A549 (cell line): ENCODE data around the gene PKN1. TPM values are rescaled to one million over a fixed set of nuclear protein-coding genes. Genes with fewer than 3 reads are reported as not detected.
"Not testable (repeated sequence)": the region's sequence is repeated elsewhere in the genome, so short reads cannot be mapped to it uniquely, and the experiment has no call there.

Source experiments
- ATAC-seq, 2 experiments: fragments of 200-7000 bp in 1 of 2; fragments of >200 bp in 1 of 2; cut with Nextera tagmentation in 1 of 2; cut with Tn5 transposase in 1 of 2; 3 replicates each; pipeline versions ENCODE4 v1.8.0 to v1.9.1; 2018 to 2020; ENCODE audit warnings: mild to moderate bottlenecking in 1 of 2, moderate library complexity in 1 of 2
- CTCF ChIA-PET: fragments of 300-600 bp; sonication (Branson Sonifier 250); formaldehyde crosslinking; extraction: SDS; loops from one replicate; lab custom pipeline; 2021; ENCODE audit warnings: antibody characterized with exemption, inconsistent platforms; lab: Yijun Ruan, JAX
- POLR2A ChIA-PET: fragments of 350-600 bp; formaldehyde crosslinking; extraction: SDS; loops from one replicate; lab custom pipeline; 2021; ENCODE audit warnings: antibody characterized with exemption, inconsistent platforms; lab: Yijun Ruan, JAX
- DNase-seq, 2 experiments: peaks; one replicate each; pipeline versions ENCODE4 v3.0.0 to v3.0.0-alpha.2; 2011 to 2016; ENCODE audit warnings: low read depth in 1 of 2, low spot score in 1 of 2
- FAIRE-seq: peaks from 2 replicates; lab custom pipeline; 2011; peaks lifted over from hg19 to GRCh38; lab: Jason Lieb, UNC
- H3K27ac ChIP-seq, 2 experiments: fragments of >200 bp; sonication (Bioruptor Twin); formaldehyde crosslinking; 3 replicates each; pipeline ENCODE4 v1.5.1; 2016 to 2017
- H3K4me1 ChIP-seq: fragments of >200 bp; sonication (Bioruptor Twin); formaldehyde crosslinking; 3 replicates; pipeline ENCODE4 v1.6.1; 2016
- H3K4me2 ChIP-seq: fragments of >200 bp; sonication (Bioruptor Twin); formaldehyde crosslinking; 3 replicates; pipeline ENCODE4 v1.6.1; 2016
- H3K4me3 ChIP-seq: fragments of >200 bp; sonication (Bioruptor Twin); formaldehyde crosslinking; 3 replicates; pipeline ENCODE4 v1.5.1; 2016
- H3K9me3 ChIP-seq: fragments of >200 bp; sonication (Bioruptor Twin); formaldehyde crosslinking; 3 replicates; pipeline ENCODE4 v1.6.1; 2016
- BHLHE40 ChIP-seq: IDR thresholded peaks from 2 replicates; pipeline ENCODE4 v1.6.1; 2012; ENCODE audit warnings: low read depth, low read length, inconsistent platforms
- CEBPB ChIP-seq, 2 experiments: fragments of >200 bp in 1 of 2; sonication (Bioruptor Twin) in 1 of 2; formaldehyde crosslinking in 1 of 2; IDR thresholded peaks; 2 replicates each; pipeline ENCODE4 v1.6.1; 2012 to 2016
- EP300 ChIP-seq, 2 experiments: fragments of >200 bp; sonication (Bioruptor Twin); formaldehyde crosslinking; IDR thresholded peaks; 2 replicates in 1 of 2; 3 replicates in 1 of 2; pipeline ENCODE4 v1.6.1; 2016 to 2017
- HEYL ChIP-seq: fragments of 250-450 bp; sonication (Bioruptor Pico); IDR thresholded peaks from 2 replicates; pipeline ENCODE4 v1.8.0; 2021; ENCODE audit warnings: mild to moderate bottlenecking, moderate library complexity
- HOXB13 ChIP-seq: fragments of 250-450 bp; sonication (Bioruptor Pico); IDR thresholded peaks from 2 replicates; pipeline ENCODE4 v1.5.0; 2020; ENCODE audit warnings: low read depth, mild to moderate bottlenecking, moderate library complexity
- JUNB ChIP-seq: fragments of >200 bp; sonication (Bioruptor Twin); formaldehyde crosslinking; IDR thresholded peaks from 2 replicates; pipeline ENCODE4 v1.6.1; 2016
- MAFK ChIP-seq: fragments of 450-650 bp; IDR thresholded peaks from 2 replicates; pipeline ENCODE4 v1.6.1; 2014; ENCODE audit not compliant: partially characterized antibody
- MYC ChIP-seq: IDR thresholded peaks from 2 replicates; pipeline ENCODE4 v1.6.1; 2012; ENCODE audit warnings: mild to moderate bottlenecking, inconsistent platforms, low read length, improper control_type of control experiment, borderline replicate concordance
- NPAS2 ChIP-seq: fragments of 250-450 bp; sonication (Bioruptor Pico); IDR thresholded peaks from 2 replicates; pipeline ENCODE4 v1.8.0; 2022; ENCODE audit warnings: mild to moderate bottlenecking, moderate library complexity, borderline replicate concordance
- PHF8 ChIP-seq: fragments of 200-600 bp; sonication (generic); IDR thresholded peaks from 2 replicates; pipeline ENCODE4 v1.6.1; 2016; ENCODE audit warnings: low read depth, mild to moderate bottlenecking, antibody characterized with exemption, moderate library complexity, borderline replicate concordance
- POLR2AphosphoS2 ChIP-seq: conservative IDR thresholded peaks from 2 replicates; pipeline ENCODE4 v1.6.1; 2012; ENCODE audit warnings: low read length, improper control_type of control experiment, inconsistent platforms
- RCOR1 ChIP-seq: fragments of 150-350 bp; IDR thresholded peaks from 2 replicates; pipeline ENCODE4 v1.6.1; 2014; ENCODE audit warnings: antibody characterized with exemption, low read length, low read depth
- RNF2 ChIP-seq: fragments of 200-600 bp; sonication (generic); IDR thresholded peaks from 2 replicates; pipeline ENCODE4 v1.6.1; 2016; ENCODE audit warnings: low read depth, mild to moderate bottlenecking, antibody characterized with exemption, moderate library complexity, borderline replicate concordance
- SREBF2 ChIP-seq: fragments of 450-650 bp; IDR thresholded peaks from 2 replicates; pipeline ENCODE4 v1.6.1; 2014; ENCODE audit warnings: mild to moderate bottlenecking, moderate library complexity
- TFCP2L1 ChIP-seq: fragments of 250-450 bp; sonication (Bioruptor Pico); IDR thresholded peaks from 2 replicates; pipeline ENCODE4 v1.5.0; 2021; ENCODE audit warnings: mild to moderate bottlenecking
- TP53 ChIP-seq: fragments of 250-450 bp; sonication (Bioruptor Pico); IDR thresholded peaks from 2 replicates; pipeline ENCODE4 v1.5.0; 2021; ENCODE audit warnings: mild to moderate bottlenecking, moderate library complexity
- WGBS: methylation state at CpG from one replicate; pipeline ENCODE4 v1.1.6; 2017; ENCODE audit errors: missing lambda C conversion rate; 5-methylcytosine and 5-hydroxymethylcytosine counted together
- polyA plus RNA-seq, 4 experiments: library from polyadenylated mRNA; depleted of rRNA in 3 of 4; stranded (reverse); fragments of >200 nt; fragmentation: RNase III in 1 of 4; extraction: RNeasy Plus Mini Kit Qiagen cat#74134 plus additional on column Dnase treatment in 1 of 4; gene quantifications; 2 replicates in 3 of 4; 3 replicates in 1 of 4; pipeline ENCODE4 v1.2.3, GENCODE V29; 2011 to 2017
- TF ChIP-seq, protein P1 (sequence below): fragments of 250-450 bp; sonication (Bioruptor Pico); IDR thresholded peaks from 2 replicates; pipeline ENCODE4 v1.5.0; 2020; ENCODE audit warnings: low read depth, mild to moderate bottlenecking, moderate library complexity
- TF ChIP-seq, protein P2 (sequence below): fragments of 450-650 bp; IDR thresholded peaks from 2 replicates; pipeline ENCODE4 v1.6.1; 2014; ENCODE audit warnings: antibody characterized with exemption
- TF ChIP-seq, protein P3 (sequence below): fragments of >200 bp; sonication (Bioruptor Twin); formaldehyde crosslinking; IDR thresholded peaks from 3 replicates; pipeline ENCODE4 v1.6.1; 2016

Gene PKN1
- polyA plus RNA-seq, 2 of the 4 experiments (the other 2 are of a cell fraction) = 33.4 to 37.3 TPM

DNA sequence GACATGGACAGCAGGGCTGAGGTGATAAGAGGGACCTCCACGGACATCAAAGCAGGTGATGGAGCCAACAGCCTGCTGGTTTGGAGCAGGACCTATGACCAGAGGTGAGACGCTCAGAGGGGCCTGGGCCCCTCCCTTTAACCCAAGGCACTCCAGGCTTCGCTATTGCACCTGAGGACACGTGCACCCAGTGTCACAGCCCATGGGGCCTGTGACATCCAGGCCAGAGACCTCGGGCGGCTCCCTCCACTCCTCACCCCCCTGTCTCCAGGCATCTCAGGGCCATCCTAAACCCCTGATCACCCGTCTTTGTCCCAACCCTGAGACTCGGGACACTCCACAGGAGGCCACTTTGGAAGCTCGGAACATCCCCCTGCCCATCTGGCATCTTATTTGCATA is 38.9 kb upstream of the PKN1 start (continued):
- TF ChIP-seq NPAS2 (CRISPR knock-in tag) (no peak), CEBPB (IDR thresholded peaks at IDR 0.05) (no peak)

DNA sequence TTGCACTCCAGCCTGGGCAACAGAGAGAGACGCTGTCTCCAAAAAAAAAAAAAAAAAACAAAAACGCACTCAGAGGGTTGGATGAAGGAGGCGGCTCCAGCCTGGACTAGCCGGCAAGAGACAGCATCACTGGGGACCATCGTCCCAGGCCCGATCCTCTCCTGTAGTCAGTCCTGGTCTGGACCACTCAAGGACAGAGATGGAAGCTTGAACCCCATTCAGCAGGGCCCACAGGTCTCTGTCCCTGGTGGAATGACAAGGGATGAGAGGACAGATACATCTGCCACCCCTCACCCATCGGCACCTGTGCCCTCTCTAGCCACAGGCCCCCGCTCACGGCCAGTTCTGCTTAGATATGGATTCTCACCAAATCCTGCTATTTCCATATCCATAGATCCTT is 37.8 kb upstream of the PKN1 start:
- ATAC-seq (no peak), DNase-seq (no peak), FAIRE-seq (no peak)
- Histone ChIP-seq H3K4me2 (no peak overlapping the region), H3K27ac (no peak overlapping the region), H3K4me3 (no peak overlapping the region), H3K9me3 (no peaks in the 10 kb centered on the region), H3K4me1 (no peaks in the 10 kb centered on the region)
- TF ChIP-seq PHF8 (no peak), JUNB (no peak), SREBF2 (no peak), BHLHE40 (no peak), EP300 (IDR thresholded peaks at IDR 0.05) (no peak), TFCP2L1 (CRISPR knock-in tag) (no peak), MAFK (no peak)
- TF ChIP-seq, protein P1, sequence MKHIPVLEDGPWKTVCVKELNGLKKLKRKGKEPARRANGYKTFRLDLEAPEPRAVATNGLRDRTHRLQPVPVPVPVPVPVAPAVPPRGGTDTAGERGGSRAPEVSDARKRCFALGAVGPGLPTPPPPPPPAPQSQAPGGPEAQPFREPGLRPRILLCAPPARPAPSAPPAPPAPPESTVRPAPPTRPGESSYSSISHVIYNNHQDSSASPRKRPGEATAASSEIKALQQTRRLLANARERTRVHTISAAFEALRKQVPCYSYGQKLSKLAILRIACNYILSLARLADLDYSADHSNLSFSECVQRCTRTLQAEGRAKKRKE = no peak
- TF ChIP-seq, protein P2, sequence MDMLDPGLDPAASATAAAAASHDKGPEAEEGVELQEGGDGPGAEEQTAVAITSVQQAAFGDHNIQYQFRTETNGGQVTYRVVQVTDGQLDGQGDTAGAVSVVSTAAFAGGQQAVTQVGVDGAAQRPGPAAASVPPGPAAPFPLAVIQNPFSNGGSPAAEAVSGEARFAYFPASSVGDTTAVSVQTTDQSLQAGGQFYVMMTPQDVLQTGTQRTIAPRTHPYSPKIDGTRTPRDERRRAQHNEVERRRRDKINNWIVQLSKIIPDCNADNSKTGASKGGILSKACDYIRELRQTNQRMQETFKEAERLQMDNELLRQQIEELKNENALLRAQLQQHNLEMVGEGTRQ = no peak
- POLR2A ChIA-PET = no interaction called here
- CTCF ChIA-PET = interaction anchor here (0.6 kb wide), 1 partner anchor 42 kb away, joined by 3 read pairs; no protein-coding TSS in a partner anchor
- 85% methylated on average over 7 of the region's 9 CpGs for WGBS

DNA sequence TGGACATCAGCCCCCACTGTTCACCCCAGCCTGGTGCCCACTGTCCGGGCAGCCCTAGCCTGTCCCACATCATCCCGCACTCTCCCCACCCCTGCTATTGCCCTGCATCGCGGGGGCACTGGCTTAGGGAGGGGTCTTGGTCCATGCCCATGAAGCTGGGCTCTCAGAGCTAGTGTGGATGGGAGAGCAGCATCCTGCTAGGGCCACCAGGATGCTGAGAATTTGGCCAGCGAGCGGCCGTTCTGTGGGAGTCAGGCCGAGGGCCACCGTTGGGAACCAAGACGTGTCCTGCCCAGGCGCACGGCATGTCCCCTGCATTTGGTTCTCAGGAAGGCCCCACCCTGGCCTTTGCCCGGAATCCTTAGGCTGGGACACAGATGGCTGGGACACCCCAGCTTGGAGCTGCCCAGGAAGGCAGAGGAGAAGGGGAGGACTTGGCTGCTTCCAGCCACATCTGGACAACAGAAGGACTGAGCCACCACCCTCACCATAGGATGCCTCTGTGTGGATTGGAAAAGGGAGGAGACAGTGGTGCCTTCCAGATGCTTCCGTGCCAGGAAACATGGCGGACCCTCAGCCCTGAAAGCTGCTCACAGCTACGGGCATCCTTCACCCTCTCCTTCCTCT is 37.3 kb upstream of the PKN1 start:
- Histone ChIP-seq H3K9me3 (no peaks in the 10 kb centered on the region), H3K4me2 (no peak overlapping the region), H3K27ac (no peak overlapping the region), H3K4me3 (no peak overlapping the region), H3K4me1 (no peaks in the 10 kb centered on the region)
- POLR2A ChIA-PET = interaction anchor here (0.5 kb wide), 1 partner anchor 543 kb away, joined by 3 read pairs; no protein-coding TSS in a partner anchor
- WGBS = 86% methylated on average over 13 of the region's 16 CpGs
- CTCF ChIA-PET = interaction anchor here (1.2 kb wide), 1 partner anchor 195 kb away, joined by 3 read pairs; no protein-coding TSS in a partner anchor
- no peak for FAIRE-seq
- TF ChIP-seq TP53 (no peak), BHLHE40 (no peak), HEYL (CRISPR knock-in tag) (no peak), POLR2AphosphoS2 (no peak), RCOR1 (no peak), MYC (no peak), RNF2 (no peak), HOXB13 (CRISPR knock-in tag) (no peak)
- TF ChIP-seq, protein P3, sequence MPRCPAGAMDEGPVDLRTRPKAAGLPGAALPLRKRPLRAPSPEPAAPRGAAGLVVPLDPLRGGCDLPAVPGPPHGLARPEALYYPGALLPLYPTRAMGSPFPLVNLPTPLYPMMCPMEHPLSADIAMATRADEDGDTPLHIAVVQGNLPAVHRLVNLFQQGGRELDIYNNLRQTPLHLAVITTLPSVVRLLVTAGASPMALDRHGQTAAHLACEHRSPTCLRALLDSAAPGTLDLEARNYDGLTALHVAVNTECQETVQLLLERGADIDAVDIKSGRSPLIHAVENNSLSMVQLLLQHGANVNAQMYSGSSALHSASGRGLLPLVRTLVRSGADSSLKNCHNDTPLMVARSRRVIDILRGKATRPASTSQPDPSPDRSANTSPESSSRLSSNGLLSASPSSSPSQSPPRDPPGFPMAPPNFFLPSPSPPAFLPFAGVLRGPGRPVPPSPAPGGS = no peak
- no peak for DNase-seq
- peak; percentile 12 to 23; a peak in 2 of 6 replicates for ATAC-seq

DNA sequence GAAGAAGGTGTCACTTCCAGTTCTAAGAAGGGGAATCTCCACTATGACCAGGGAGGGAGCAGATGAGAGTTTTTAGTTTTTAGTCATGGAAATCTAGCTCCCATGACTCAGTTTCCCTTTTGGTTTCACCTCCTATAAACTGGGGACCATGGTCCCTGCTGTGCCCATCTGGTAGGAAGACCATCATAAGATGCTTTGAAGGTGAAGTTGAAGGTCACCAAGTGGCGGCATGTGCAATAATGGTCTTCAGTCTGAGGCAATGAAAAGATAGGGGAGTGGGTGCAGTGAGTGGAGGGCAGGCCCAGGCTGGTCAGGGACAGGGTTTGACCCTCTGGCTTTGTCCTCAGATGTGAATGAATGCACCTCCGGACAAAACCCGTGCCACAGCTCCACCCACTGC is 36.4 kb upstream of the PKN1 start:
- H3K4me2 ChIP-seq, H3K27ac ChIP-seq, ATAC-seq, FAIRE-seq, POLR2A ChIA-PET, H3K4me3 ChIP-seq, DNase-seq, H3K4me1 ChIP-seq, H3K9me3 ChIP-seq: not testable (repeated sequence)
- CTCF ChIA-PET = interaction anchor here (1.2 kb wide), 1 partner anchor 196 kb away, joined by 3 read pairs; no protein-coding TSS in a partner anchor
- no CpG with 5 or more reads among the region's 3 CpGs for WGBS

DNA sequence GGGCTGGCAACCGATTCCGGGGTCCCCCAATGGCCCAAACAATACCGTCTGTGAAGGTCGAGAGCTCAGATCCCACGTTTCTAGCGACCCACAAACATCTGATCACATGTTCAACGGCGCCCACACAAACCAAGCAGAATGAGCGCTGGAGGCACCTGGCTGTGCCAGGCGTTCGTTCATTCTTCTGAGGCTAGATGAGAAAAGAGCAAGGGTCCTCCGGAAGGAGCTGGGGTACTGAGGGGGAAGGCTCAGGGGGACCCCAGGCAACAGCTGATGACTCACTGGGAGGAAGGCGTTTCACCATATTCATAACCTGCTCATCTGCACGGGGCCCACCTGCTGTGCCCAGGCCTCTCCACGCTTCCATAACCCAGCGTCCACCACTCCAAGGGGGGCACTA is 35.9 kb upstream of the PKN1 start:
- ATAC-seq, H3K4me2 ChIP-seq, H3K9me3 ChIP-seq, H3K27ac ChIP-seq, DNase-seq, POLR2A ChIA-PET, H3K4me1 ChIP-seq, H3K4me3 ChIP-seq, FAIRE-seq: not testable (repeated sequence)
- WGBS = 92% methylated on average over 12 of the region's 16 CpGs
- CTCF ChIA-PET = interaction anchor here (0.8 to 1.4 kb wide), 4 partner anchors 35 to 197 kb away, joined by 3 to 4 read pairs (median 3); no protein-coding TSS in a partner anchor
